IMR-90 (cell line): ENCODE measurements around the gene IFRD2. TPM values are rescaled to one million over a fixed set of nuclear protein-coding genes. Genes with fewer than 3 reads are reported as not detected.

ENCODE experiments used
- ATAC-seq: fragments of 200-7000 bp; cut with Tn5 transposase; 2 replicates; pipeline ENCODE4 v1.9.1; 2020; ENCODE audit warnings: low read depth, mild to moderate bottlenecking, moderate library complexity
- BruUV-seq: library from RNA; stranded (reverse); fragments of 400-500 nt; replicated peaks from 2 replicates; lab custom pipeline; 2021; lab: Mats Ljungman, UMichigan
- CTCF ChIA-PET: fragments of 300-600 bp; formaldehyde crosslinking; extraction: SDS; loops from one replicate; lab custom pipeline; 2021; ENCODE audit warnings: antibody characterized with exemption; lab: Yijun Ruan, JAX
- POLR2A ChIA-PET: fragments of 300-600 bp; sonication (Branson Sonifier 250); formaldehyde crosslinking; loops from one replicate; lab custom pipeline; 2022; ENCODE audit warnings: antibody characterized with exemption; ENCODE audit not compliant: unreplicated experiment; lab: Charles Lee
- DNase-seq: peaks from one replicate; pipeline ENCODE4 v3.0.0; 2013
- H2AFZ ChIP-seq: replicated peaks from 2 replicates; pipeline ENCODE3; 2013; ENCODE audit warnings: low read length, mild to moderate bottlenecking; ENCODE audit not compliant: poor library complexity
- H2AK5ac ChIP-seq: 2 replicates; pipeline ENCODE4 v1.6.1; 2013; ENCODE audit warnings: low read depth, low read length, inconsistent platforms
- H2AK9ac ChIP-seq: replicated peaks from 2 replicates; pipeline ENCODE3; 2013; ENCODE audit warnings: mild to moderate bottlenecking, low read depth, low read length, moderate library complexity; ENCODE audit not compliant: poor library complexity
- H2BK120ac ChIP-seq: 2 replicates; pipeline ENCODE4 v1.6.1; 2013; ENCODE audit warnings: low read depth, low read length, inconsistent platforms
- H2BK15ac ChIP-seq: 3 replicates; pipeline ENCODE4 v1.6.1; 2013; ENCODE audit warnings: low read depth, low read length, inconsistent platforms
- H2BK20ac ChIP-seq: 2 replicates; pipeline ENCODE4 v1.6.1; 2013; ENCODE audit warnings: low read depth, mild to moderate bottlenecking, inconsistent platforms, low read length, moderate library complexity
- H2BK5ac ChIP-seq: 2 replicates; pipeline ENCODE4 v1.6.1; 2013; ENCODE audit warnings: mild to moderate bottlenecking, low read depth, low read length, inconsistent platforms; ENCODE audit not compliant: poor library complexity, severe bottlenecking
- H3K14ac ChIP-seq: replicated peaks from 2 replicates; pipeline ENCODE4 v1.6.1; 2013; ENCODE audit warnings: low read depth, low read length, inconsistent platforms
- H3K18ac ChIP-seq: 2 replicates; pipeline ENCODE4 v1.6.1; 2013; ENCODE audit warnings: low read depth, low read length, control low read depth
- H3K23ac ChIP-seq: 2 replicates; pipeline ENCODE4 v1.6.1; 2013; ENCODE audit warnings: low read depth, low read length, inconsistent platforms
- H3K27ac ChIP-seq: 2 replicates; pipeline ENCODE4 v1.5.1; 2013; ENCODE audit warnings: mild to moderate bottlenecking, control low read depth, low read length; ENCODE audit not compliant: insufficient read depth
- H3K27me3 ChIP-seq: 2 replicates; pipeline ENCODE4 v1.6.1; 2013; ENCODE audit warnings: low read length; ENCODE audit not compliant: control insufficient read depth, insufficient read depth
- H3K36me3 ChIP-seq: 2 replicates; pipeline ENCODE4 v1.6.1; 2013; ENCODE audit warnings: low read length, mixed read lengths; ENCODE audit not compliant: control insufficient read depth, insufficient read depth
- H3K4ac ChIP-seq: 2 replicates; pipeline ENCODE4 v1.6.1; 2013; ENCODE audit warnings: low read depth, low read length, inconsistent platforms
- H3K4me1 ChIP-seq: 2 replicates; pipeline ENCODE4 v1.6.1; 2013; ENCODE audit warnings: low read length, mixed read lengths; ENCODE audit not compliant: control insufficient read depth, insufficient read depth
- H3K4me2 ChIP-seq: 2 replicates; pipeline ENCODE4 v1.6.1; 2013; ENCODE audit warnings: low read depth, mild to moderate bottlenecking, control low read depth, low read length, moderate library complexity
- H3K4me3 ChIP-seq: 2 replicates; pipeline ENCODE4 v1.5.1; 2013; ENCODE audit warnings: low read depth, mild to moderate bottlenecking, control low read depth, low read length, moderate library complexity; ENCODE audit not compliant: insufficient read depth
- H3K56ac ChIP-seq: 2 replicates; pipeline ENCODE4 v1.6.1; 2013; ENCODE audit warnings: low read length, inconsistent platforms; ENCODE audit not compliant: insufficient read depth; ENCODE audit errors: extremely low read depth
- H3K79me1 ChIP-seq, 2 experiments: 2 replicates each; pipeline ENCODE4 v1.6.1; 2013; ENCODE audit warnings: low read length in 2 of 2, inconsistent platforms in 1 of 2, low read depth in 1 of 2
- H3K9ac ChIP-seq: 2 replicates; pipeline ENCODE4 v1.6.1; 2013; ENCODE audit warnings: low read depth, low read length, control low read depth
- H3K9me1 ChIP-seq: 2 replicates; pipeline ENCODE4 v1.6.1; 2013; ENCODE audit warnings: low read length, inconsistent platforms; ENCODE audit not compliant: insufficient read depth
- H3K9me3 ChIP-seq: 2 replicates; pipeline ENCODE4 v1.6.1; 2013; ENCODE audit warnings: low read length; ENCODE audit not compliant: control insufficient read depth, insufficient read depth
- H4K20me1 ChIP-seq: 2 replicates; pipeline ENCODE4 v1.6.1; 2013; ENCODE audit warnings: low read length, inconsistent platforms; ENCODE audit not compliant: insufficient read depth
- H4K5ac ChIP-seq: 2 replicates; pipeline ENCODE4 v1.6.1; 2013; ENCODE audit warnings: mild to moderate bottlenecking, low read depth, low read length, control low read depth
- H4K8ac ChIP-seq, 2 experiments: 2 replicates each; pipeline ENCODE4 v1.6.1; 2013; ENCODE audit warnings: low read depth in 2 of 2, low read length in 2 of 2, control low read depth in 1 of 2, inconsistent platforms in 1 of 2
- H4K91ac ChIP-seq: 2 replicates; pipeline ENCODE4 v1.6.1; 2013; ENCODE audit warnings: low read depth, low read length, inconsistent platforms; ENCODE audit not compliant: insufficient read depth
- FOS ChIP-seq: fragments of 150-350 bp; IDR thresholded peaks from 2 replicates; pipeline ENCODE4 v1.6.1; 2016; ENCODE audit warnings: low read depth, low read length
- MAZ ChIP-seq: IDR thresholded peaks from 2 replicates; pipeline ENCODE4 v1.6.1; 2012; ENCODE audit warnings: low read depth, mild to moderate bottlenecking, low read length, improper control_type of control experiment, moderate library complexity, borderline replicate concordance
- MXI1 ChIP-seq: IDR thresholded peaks from 2 replicates; pipeline ENCODE4 v1.6.1; 2012; ENCODE audit warnings: low read depth, mild to moderate bottlenecking, low read length, moderate library complexity, borderline replicate concordance
- RAD21 ChIP-seq: IDR thresholded peaks from 2 replicates; pipeline ENCODE4 v1.6.1; 2012; ENCODE audit warnings: low read length, improper control_type of control experiment
- SMC3 ChIP-seq: fragments of 150-350 bp; IDR thresholded peaks from 2 replicates; pipeline ENCODE4 v1.6.1; 2016; ENCODE audit warnings: low read depth, mild to moderate bottlenecking, antibody characterized with exemption, low read length, moderate library complexity
- WGBS, 2 experiments: methylation state at CpG; one replicate each; pipeline versions ENCODE4 v1.1.5 to v1.1.7; 2013; ENCODE audit warnings: missing lambda C conversion rate in 2 of 2; ENCODE audit not compliant: insufficient read length in 1 of 2; ENCODE audit errors: extremely low coverage in 2 of 2; 5-methylcytosine and 5-hydroxymethylcytosine counted together
- dilution Hi-C: fragments of 300-500 bp; cut with HindIII; formaldehyde crosslinking; loops from one replicate; pipeline ENCODE4 v1.14.3; 2018; ENCODE audit warnings: low sequenced_read_pairs; ENCODE audit not compliant: unreplicated experiment
- in situ Hi-C: fragments of 300-500 bp; cut with MboI; formaldehyde crosslinking; loops from 3 replicates; pipeline ENCODE4 v1.14.3; 2019; ENCODE audit warnings: low sequenced_read_pairs, inconsistent platforms, mixed read lengths
- intact Hi-C: fragments of 100-400 bp; cut with micrococcal nuclease; formaldehyde crosslinking; loops from 2 replicates; pipeline ENCODE4 v1.10.0; 2022
- polyA plus RNA-seq, 3 experiments: library from polyadenylated mRNA; depleted of rRNA; stranded (reverse); fragments of >200 nt; gene quantifications; 2 replicates each; pipeline ENCODE4 v1.2.3, GENCODE V29; 2012; ENCODE audit warnings: low replicate concordance in 1 of 3
- total RNA-seq: library from RNA; depleted of rRNA; stranded (reverse); fragments of >200 nt; gene quantifications from 2 replicates; pipeline ENCODE4 v1.2.3, GENCODE V29; 2012

IFRD2 gene
- total and polyA plus RNA-seq, 2 of the 4 experiments (the other 2 are of a cell fraction) = 52.7 to 79.1 TPM

DNA sequence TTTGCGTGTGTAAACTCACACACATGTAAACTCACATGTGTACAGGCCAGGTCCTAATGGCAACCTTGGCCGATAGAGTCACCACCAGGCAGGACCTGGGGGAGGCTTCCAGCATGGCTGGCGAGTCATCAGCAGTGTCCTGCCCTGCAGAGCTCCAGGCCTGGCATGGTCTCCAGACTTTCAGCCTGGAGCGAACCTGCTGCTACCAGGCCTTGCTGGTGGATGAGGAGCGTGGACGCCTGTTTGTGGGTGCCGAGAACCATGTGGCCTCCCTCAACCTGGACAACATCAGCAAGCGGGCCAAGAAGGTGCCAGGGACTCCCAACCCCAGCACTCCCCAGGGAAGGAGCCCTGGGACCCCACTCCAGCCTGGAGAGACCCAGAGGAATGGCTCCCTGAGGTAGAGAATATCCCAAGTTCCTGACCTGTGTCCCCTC is 22.2 kb downstream of the IFRD2 start:
- peak overlapping the region; percentile 83 for H2BK5ac ChIP-seq
- peak overlapping the region; percentile 79 for H4K5ac ChIP-seq
- H3K36me3 ChIP-seq = peaks cover 6% of the 10 kb centered on the region; the same call in 1 of the 2 replicates
- H3K27me3 ChIP-seq = no peaks in the 10 kb centered on the region
- H3K56ac ChIP-seq = no peak overlapping the region
- H3K9me3 ChIP-seq = no peaks in the 10 kb centered on the region
- dilution Hi-C loops = no loop called here
- peak overlapping the region; percentile 77 for H3K9ac ChIP-seq
- DNase-seq (peak; percentile 63), ATAC-seq (peak; percentile 21)
- TF ChIP-seq MAZ (peak; percentile 52; the same call in 1 of the 2 replicates), RAD21 (no peak), MXI1 (peak; percentile 71; the same call in 1 of the 2 replicates), SMC3 (peak; percentile 22; the same call in 1 of the 2 replicates), FOS (peak; percentile 57)
- peak overlapping the region; percentile 80 for H3K27ac ChIP-seq
- H2AK9ac ChIP-seq = peak overlapping the region; percentile 95
- ChIA-PET CTCF (interaction anchor here (1.3 to 2.2 kb wide), 2 partner anchors 10 to 43 kb away, joined by 4 to 7 read pairs; no protein-coding TSS in a partner anchor), POLR2A (no interaction called here)
- peak overlapping the region; percentile 98 for H2AK5ac ChIP-seq
- no peaks in the 10 kb centered on the region for H4K20me1 ChIP-seq
- peak overlapping the region; percentile 88 for H2BK20ac ChIP-seq
- peak overlapping the region; percentile 71 for H2AFZ ChIP-seq
- peak overlapping the region; percentile 71 for H3K4me2 ChIP-seq
- H4K8ac ChIP-seq = peak overlapping the region; percentile 56 to 94
- H2BK120ac ChIP-seq = peak overlapping the region; percentile 95
- H3K4me3 ChIP-seq = peak overlapping the region; percentile 23; the same call in 1 of the 2 replicates
- BruUV-seq = no TSS peak
- H2BK15ac ChIP-seq = peak overlapping the region; percentile 67; the same call in 2 of the 3 replicates
- H3K23ac ChIP-seq = peak overlapping the region; percentile 85; the same call in 1 of the 2 replicates
- peak overlapping the region; percentile 68 for H3K18ac ChIP-seq
- H3K4me1 ChIP-seq = peaks cover 56% of the 10 kb centered on the region
- intact Hi-C loops = no loop called here
- H3K4ac ChIP-seq = peak overlapping the region; percentile 98
- 80% methylated on average over 1 of the region's 8 CpGs; no CpG with 5 or more reads in 1 of the 2 experiments for WGBS, 2 experiments
- H3K14ac ChIP-seq = peak overlapping the region; percentile 92
- peak overlapping the region; percentile 91 for H4K91ac ChIP-seq
- peaks cover 37% of the 10 kb centered on the region for H3K9me1 ChIP-seq
- in situ Hi-C loops = loop anchor here (5.0 kb wide), 2 partner anchors 43 to 78 kb away; partner anchors contain the start of gene GNAT1
- peaks cover 3 to 43% of the 10 kb centered on the region in 2 experiments; a peak in 3 of 4 replicates for H3K79me1 ChIP-seq
